Cardiac muscle cell (in vitro differentiated cells and primary cell): ENCODE results near the gene C3orf20. TPM values are rescaled to one million over a fixed set of nuclear protein-coding genes. Genes with fewer than 3 reads are reported as not detected.

Experiments
- DNase-seq, 2 donors: peaks; one replicate each; pipeline versions ENCODE4 v3.0.0 to v3.0.0-alpha.2; 2010 to 2017; ENCODE audit warnings: low read depth in 1 of 2, low spot score in 1 of 2
- H3K27ac ChIP-seq: fragments of 200-600 bp; sonication (generic); 2 replicates; pipeline ENCODE4 v1.5.1; 2016
- H3K27me3 ChIP-seq: fragments of 200-600 bp; sonication (generic); 2 replicates; pipeline ENCODE4 v1.6.0; 2016; ENCODE audit warnings: control low read depth
- H3K36me3 ChIP-seq: fragments of 200-600 bp; sonication (generic); 2 replicates; pipeline ENCODE4 v1.5.1; 2016; ENCODE audit warnings: control low read depth
- H3K4me1 ChIP-seq: fragments of 200-600 bp; sonication (generic); 2 replicates; pipeline ENCODE4 v1.8.1; 2017; ENCODE audit warnings: low read depth, mild to moderate bottlenecking, mixed run types
- H3K4me3 ChIP-seq: fragments of 200-600 bp; sonication (generic); 2 replicates; pipeline ENCODE4 v1.5.1; 2016; ENCODE audit warnings: mild to moderate bottlenecking
- H3K9me3 ChIP-seq: fragments of 200-600 bp; sonication (generic); 2 replicates; pipeline ENCODE4 v1.5.1; 2017; ENCODE audit warnings: low read depth, mild to moderate bottlenecking, control low read depth
- polyA plus RNA-seq: library from polyadenylated mRNA; unstranded; fragments of >200 nt; fragmentation: Nextera tagmentation; extraction: Ambion mirVana; gene quantifications from 2 replicates; pipeline ENCODE4 v1.2.1, GENCODE V29; 2016
- total RNA-seq: library from RNA; depleted of rRNA; stranded (reverse); fragments of >200 nt; gene quantifications from 2 replicates; pipeline ENCODE4 v1.2.3, GENCODE V29; 2016
- TF ChIP-seq, protein P1 (sequence below): IDR thresholded peaks from 2 replicates; pipeline ENCODE4 v1.5.1; 2012; ENCODE audit warnings: low read depth, mild to moderate bottlenecking, low read length

The C3orf20 gene
- total and polyA plus RNA-seq, 2 experiments from 2014 or later: 0.21 TPM; not detected in 1

DNA sequence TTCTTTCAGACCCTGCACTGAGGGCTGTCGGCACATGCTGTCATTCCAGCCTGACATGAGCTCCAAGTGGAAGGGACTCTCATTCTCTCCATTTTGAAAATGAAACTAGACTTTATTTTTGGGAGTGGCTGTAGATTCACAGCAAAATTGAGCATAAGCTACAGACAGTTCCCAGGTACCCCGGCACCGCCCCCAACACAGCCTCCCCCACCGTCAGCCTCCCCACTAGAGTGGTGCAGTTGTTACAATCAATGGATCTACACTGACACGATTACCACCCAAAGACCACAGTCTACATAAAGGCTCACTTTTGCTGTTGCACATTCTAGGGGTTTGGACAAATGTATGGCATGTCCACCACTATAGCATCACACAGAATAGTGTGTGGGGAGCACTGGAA is 114.3 kb downstream of the C3orf20 start:
- H3K27me3 ChIP-seq: no peaks in the 10 kb centered on the region
- no peak for DNase-seq
- H3K4me3 ChIP-seq: no peak overlapping the region
- TF ChIP-seq, protein P1, sequence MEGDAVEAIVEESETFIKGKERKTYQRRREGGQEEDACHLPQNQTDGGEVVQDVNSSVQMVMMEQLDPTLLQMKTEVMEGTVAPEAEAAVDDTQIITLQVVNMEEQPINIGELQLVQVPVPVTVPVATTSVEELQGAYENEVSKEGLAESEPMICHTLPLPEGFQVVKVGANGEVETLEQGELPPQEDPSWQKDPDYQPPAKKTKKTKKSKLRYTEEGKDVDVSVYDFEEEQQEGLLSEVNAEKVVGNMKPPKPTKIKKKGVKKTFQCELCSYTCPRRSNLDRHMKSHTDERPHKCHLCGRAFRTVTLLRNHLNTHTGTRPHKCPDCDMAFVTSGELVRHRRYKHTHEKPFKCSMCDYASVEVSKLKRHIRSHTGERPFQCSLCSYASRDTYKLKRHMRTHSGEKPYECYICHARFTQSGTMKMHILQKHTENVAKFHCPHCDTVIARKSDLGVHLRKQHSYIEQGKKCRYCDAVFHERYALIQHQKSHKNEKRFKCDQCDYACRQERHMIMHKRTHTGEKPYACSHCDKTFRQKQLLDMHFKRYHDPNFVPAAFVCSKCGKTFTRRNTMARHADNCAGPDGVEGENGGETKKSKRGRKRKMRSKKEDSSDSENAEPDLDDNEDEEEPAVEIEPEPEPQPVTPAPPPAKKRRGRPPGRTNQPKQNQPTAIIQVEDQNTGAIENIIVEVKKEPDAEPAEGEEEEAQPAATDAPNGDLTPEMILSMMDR: no peak
- H3K27ac ChIP-seq: no peak overlapping the region
- H3K9me3 ChIP-seq: no peaks in the 10 kb centered on the region
- no peaks in the 10 kb centered on the region for H3K4me1 ChIP-seq
- H3K36me3 ChIP-seq: no peaks in the 10 kb centered on the region

- H3K36me3 ChIP-seq: no peaks in the 10 kb centered on the region
- TF ChIP-seq, protein P1: no peak
- no peak overlapping the region for H3K27ac ChIP-seq
- no peaks in the 10 kb centered on the region for H3K27me3 ChIP-seq
- no peak overlapping the region for H3K4me3 ChIP-seq
- no peaks in the 10 kb centered on the region for H3K9me3 ChIP-seq
- DNase-seq: no peak
- H3K4me1 ChIP-seq: no peaks in the 10 kb centered on the region
Observed at GRCh38 chr3:14789640-14790285, 114.8 kb downstream of the C3orf20 start.

GRCh38 chr3:14791343-14791945 is 116.5 kb downstream of the C3orf20 start:
- TF ChIP-seq, protein P1: peak; percentile 92
- Histone ChIP-seq H3K9me3 (no peaks in the 10 kb centered on the region), H3K27me3 (no peaks in the 10 kb centered on the region), H3K36me3 (no peaks in the 10 kb centered on the region), H3K4me3 (no peak overlapping the region), H3K4me1 (no peaks in the 10 kb centered on the region), H3K27ac (no peak overlapping the region)
- peak; percentile 65 to 80 for DNase-seq

DNA sequence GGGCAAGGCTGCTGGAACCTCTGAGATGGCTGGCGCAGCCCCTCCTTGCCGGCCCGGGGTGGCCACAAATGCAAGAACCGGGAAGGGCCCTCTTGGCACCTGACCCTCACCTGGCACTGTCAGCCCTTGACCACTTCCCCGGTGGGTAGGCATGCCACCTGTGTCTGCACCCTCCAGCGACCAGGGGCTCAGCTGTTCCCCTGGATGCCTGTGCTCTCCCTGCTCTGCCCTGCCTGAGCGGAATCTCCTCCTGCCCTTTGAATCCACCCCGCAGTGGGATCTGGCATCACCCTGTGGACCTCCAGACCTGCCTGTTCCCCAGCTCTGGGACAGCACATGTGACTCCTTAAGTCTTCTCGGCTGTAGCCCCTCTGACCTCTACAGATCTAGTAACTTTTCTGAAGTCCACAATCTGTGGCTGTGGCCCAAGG is 117.8 kb downstream of the C3orf20 start:
- DNase-seq: no peak
- Histone ChIP-seq H3K36me3 (no peaks in the 10 kb centered on the region), H3K4me1 (no peaks in the 10 kb centered on the region), H3K9me3 (no peaks in the 10 kb centered on the region), H3K27me3 (no peaks in the 10 kb centered on the region), H3K27ac (no peak overlapping the region), H3K4me3 (no peak overlapping the region)
- TF ChIP-seq, protein P1: no peak

DNA sequence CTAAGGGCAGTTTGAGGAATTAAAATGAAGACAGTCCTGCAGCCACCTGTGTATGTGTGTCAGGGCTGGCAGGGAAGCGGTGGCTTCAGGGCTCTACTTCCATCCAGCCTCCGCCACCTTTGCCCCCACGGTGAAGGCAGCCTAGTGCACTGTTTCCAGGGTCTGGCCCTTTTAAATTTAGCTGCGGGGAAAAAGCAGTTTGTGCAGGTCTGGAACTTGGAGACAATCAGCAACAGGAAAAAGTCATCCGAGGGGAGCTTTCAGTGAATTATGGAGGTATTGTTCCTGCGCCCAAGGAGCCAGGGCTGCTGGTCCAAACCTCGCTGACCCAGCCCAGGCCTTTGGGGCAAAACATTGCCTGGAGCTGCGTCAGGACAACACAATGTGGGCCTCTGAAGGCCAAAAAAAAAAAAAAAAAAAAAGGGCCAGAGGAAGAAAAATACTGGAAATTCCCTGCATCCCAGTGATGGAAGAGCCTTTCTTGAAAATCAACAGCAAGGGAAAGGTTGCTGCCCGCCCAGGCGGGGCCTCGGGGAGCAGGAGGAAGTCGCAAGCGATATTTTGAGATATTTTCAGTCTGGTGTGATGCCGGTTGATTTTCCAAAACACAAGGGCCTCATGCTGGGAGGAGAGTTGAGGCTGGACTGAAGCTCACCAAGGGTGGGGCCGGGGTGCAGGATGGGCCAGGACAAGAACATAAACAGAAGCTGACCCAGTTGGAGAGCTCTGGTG is 118.4 kb downstream of the C3orf20 start:
- Histone ChIP-seq H3K36me3 (no peaks in the 10 kb centered on the region), H3K27ac (no peak overlapping the region), H3K27me3 (no peaks in the 10 kb centered on the region), H3K9me3 (no peaks in the 10 kb centered on the region), H3K4me1 (no peaks in the 10 kb centered on the region), H3K4me3 (no peak overlapping the region)
- TF ChIP-seq, protein P1: no peak
- DNase-seq: no peak
